ENCODE data around the gene PTPRN2. TPM values are rescaled to one million over a fixed set of nuclear protein-coding genes. Genes with fewer than 3 reads are reported as not detected.

The PTPRN2 gene
- total RNA-seq, 1 experiment from 2014 or later = 2.1 TPM

- H3K9me3 ChIP-seq (ENCODE audit: control insufficient read depth in 1 of 2, insufficient read depth in 1 of 2, low read depth in 1 of 2, low read length in 2 of 2) = peaks cover 0 to 3% of the 10 kb centered on the region in 2 experiments; a peak in 2 of 4 replicates
- H4K20me1 ChIP-seq (ENCODE audit: insufficient read depth) = no peaks in the 10 kb centered on the region
- no peaks in the 10 kb centered on the region; the same call in 1 of the 2 replicates for H3K27me3 ChIP-seq (ENCODE audit: insufficient read depth, low read length)
- ChIA-PET POLR2A (no interaction called here), RAD21 (ENCODE audit: low non-redundant PET in 1 of 2, low total read pairs in 2 of 2, uncharacterized antibody in 2 of 2, unreplicated experiment in 2 of 2) (no interaction called here), CTCF (no interaction called here)
- H3K4me3 ChIP-seq (replicated peaks in 1 of 2; ENCODE audit: low read depth in 1 of 2, low read length in 2 of 2) = no peak overlapping the region
- intact Hi-C loops (cut with micrococcal nuclease) = no loop called here
- H3K9me2 ChIP-seq (ENCODE audit: insufficient read depth) = no peaks in the 10 kb centered on the region
- no peaks in the 10 kb centered on the region for H3K36me3 ChIP-seq (ENCODE audit: control insufficient read depth in 1 of 2, insufficient read depth in 2 of 2, low read length in 2 of 2)
- H2AFZ ChIP-seq (ENCODE audit: low read depth, low read length, poor library complexity, severe bottlenecking) = no peak overlapping the region
- H3K79me2 ChIP-seq (ENCODE audit: insufficient read depth, low read length) = no peaks in the 10 kb centered on the region
- BruUV-seq (replicated peaks) = no TSS peak
- H3K27ac ChIP-seq (ENCODE audit: low read depth, low read length) = no peak overlapping the region
- TF ChIP-seq EGR1 (IDR thresholded peaks at IDR 0.05; ENCODE audit: low read depth) = no peak
- no peak for TF ChIP-seq ATF3 (IDR thresholded peaks at IDR 0.05)
- no peak for TF ChIP-seq SP1 (IDR thresholded peaks at IDR 0.05; ENCODE audit: low read depth)
- no peak for TF ChIP-seq RAD21 (IDR thresholded peaks at IDR 0.05; ENCODE audit: low read depth)
- no peak for TF ChIP-seq REST (IDR thresholded peaks at IDR 0.05; ENCODE audit: low read depth)
- TF ChIP-seq JUND (IDR thresholded peaks at IDR 0.05) = no peak
- TF ChIP-seq EZH2phosphoT487 (IDR thresholded peaks at IDR 0.05; ENCODE audit: borderline replicate concordance) = no peak
- no peak for TF ChIP-seq POLR2A (IDR thresholded peaks at IDR 0.05; ENCODE audit: borderline replicate concordance, extremely low read depth, insufficient read depth, insufficient read length)
- TF ChIP-seq ELF1 (IDR thresholded peaks at IDR 0.05; ENCODE audit: borderline replicate concordance, low read depth) = no peak
- no peak for TF ChIP-seq SRF (IDR thresholded peaks at IDR 0.05; ENCODE audit: low read depth)
- TF ChIP-seq YY1 (IDR thresholded peaks at IDR 0.05; ENCODE audit: extremely low read depth, insufficient replicate concordance, low read depth, low read length) = no peak
- H3K4me2 ChIP-seq (ENCODE audit: low read length) = no peak overlapping the region
- ATAC-seq = no peak
- no peak for DNase-seq (ENCODE audit: low read depth, low spot score)
- H3K4me1 ChIP-seq (ENCODE audit: control insufficient read depth in 1 of 2, insufficient read depth in 2 of 2, low read length in 2 of 2) = no peaks in the 10 kb centered on the region
- H3K9ac ChIP-seq (ENCODE audit: low read length) = no peak overlapping the region
Observed at GRCh38 chr7:158596309-158596708, 8.7 kb upstream of the PTPRN2 start.
